Measurements from ENCODE around the gene AP4S1.
"Not testable (repeated sequence)": the region's sequence is repeated elsewhere in the genome, so short reads cannot be mapped to it uniquely, and the experiment has no call there.

The AP4S1 gene

GRCh38 chr14:31042300-31042699 is 16.9 kb downstream of the AP4S1 start:
- no peak overlapping the region for H3K4me3 ChIP-seq (ENCODE audit: low read length)
- TF ChIP-seq CTCF (conservative IDR thresholded peaks at IDR 0.05; ENCODE audit: low read length) = no peak
- DNase-seq (ENCODE audit: low read depth) = no peak

GRCh38 chr14:31042893-31043292 is 17.4 kb downstream of the AP4S1 start:
- DNase-seq (ENCODE audit: low read depth); H3K4me3 ChIP-seq (ENCODE audit: low read length): not testable (repeated sequence)

GRCh38 chr14:31043379-31043778 is 17.9 kb downstream of the AP4S1 start:
- TF ChIP-seq CTCF (conservative IDR thresholded peaks at IDR 0.05; ENCODE audit: low read length) = no peak
- DNase-seq (ENCODE audit: low read depth) = no peak
- no peak overlapping the region for H3K4me3 ChIP-seq (ENCODE audit: low read length)

- H3K4me3 ChIP-seq (ENCODE audit: low read length) = no peak overlapping the region
- DNase-seq (ENCODE audit: low read depth) = no peak
- TF ChIP-seq CTCF (conservative IDR thresholded peaks at IDR 0.05; ENCODE audit: low read length) = no peak
Measured at GRCh38 chr14:31045501-31046080, 20.1 kb downstream of the AP4S1 start.

- no peak for TF ChIP-seq CTCF (conservative IDR thresholded peaks at IDR 0.05; ENCODE audit: low read length)
- no peak overlapping the region for H3K4me3 ChIP-seq (ENCODE audit: low read length)
- DNase-seq (ENCODE audit: low read depth) = no peak
Measured at GRCh38 chr14:31047503-31047902, 22.1 kb downstream of the AP4S1 start.

GRCh38 chr14:31051023-31051422 is 25.6 kb downstream of the AP4S1 start:
- no peak for DNase-seq (ENCODE audit: low read depth)
- no peak for TF ChIP-seq CTCF (conservative IDR thresholded peaks at IDR 0.05; ENCODE audit: low read length)
- no peak overlapping the region for H3K4me3 ChIP-seq (ENCODE audit: low read length)

- DNase-seq (ENCODE audit: low read depth) = no peak
- no peak for TF ChIP-seq CTCF (conservative IDR thresholded peaks at IDR 0.05; ENCODE audit: low read length)
Measured at GRCh38 chr14:31051511-31051910, 26.1 kb downstream of the AP4S1 start.

GRCh38 chr14:31052905-31053586 is 27.6 kb downstream of the AP4S1 start:
- H3K4me3 ChIP-seq (ENCODE audit: low read length) = not testable (repeated sequence)
- peak; percentile 50 for DNase-seq (ENCODE audit: low read depth)

More at GRCh38 chr14:31051511-31051910, 26.1 kb downstream of the AP4S1 start:
- H3K4me3 ChIP-seq (ENCODE audit: low read length) = no peak overlapping the region
